Measurements from ENCODE around the gene SYCP1. TPM values are rescaled to one million over a fixed set of nuclear protein-coding genes. Genes with fewer than 3 reads are reported as not detected.

The SYCP1 gene
- total and polyA plus RNA-seq, 2 of the 8 experiments (the other 6 are each of a cell fraction or from before 2014, with no cell fraction given) = 0.11 to 0.26 TPM

DNA sequence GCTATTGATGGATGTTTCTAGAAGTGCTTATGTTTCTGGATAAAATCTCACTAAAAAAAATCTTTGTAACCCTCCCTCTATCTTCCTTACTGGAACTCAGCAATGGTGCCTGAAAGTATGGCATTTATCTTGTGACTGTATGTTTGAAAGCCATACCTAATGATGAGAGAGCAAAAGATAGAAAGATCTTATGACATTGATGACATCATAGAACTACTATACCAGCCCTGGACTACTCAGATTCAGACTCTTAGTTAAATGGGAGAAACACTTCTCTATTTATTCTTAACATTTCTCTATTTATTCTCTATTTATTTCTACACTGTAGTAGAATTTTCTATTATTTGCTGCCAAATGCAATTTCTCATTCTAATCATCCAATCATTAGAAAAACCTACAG lies 32.7 kb upstream of the SYCP1 start:
- H3K23ac ChIP-seq (ENCODE audit: insufficient read length) = no peak overlapping the region
- H3K4me3 ChIP-seq (ENCODE audit: extremely low read depth in 1 of 4, insufficient read depth in 2 of 4, low read depth in 3 of 4, low read length in 4 of 4) = no peak overlapping the region
- CTCF ChIA-PET (ENCODE audit: partially characterized antibody) = no interaction called here
- H3K23me2 ChIP-seq (ENCODE audit: low read depth, low read length) = no peaks in the 10 kb centered on the region
- H2AFZ ChIP-seq (ENCODE audit: low read length) = no peak overlapping the region
- no peak overlapping the region for H2BK15ac ChIP-seq (ENCODE audit: low read length)
- DNase-seq (ENCODE audit: low read depth in 1 of 2, low spot score in 2 of 2) (no peak), FAIRE-seq (no peak)
- H2BK12ac ChIP-seq (ENCODE audit: low read depth, low read length) = no peak overlapping the region
- H3K4ac ChIP-seq (replicated peaks; ENCODE audit: insufficient read length, low read depth, low read length) = no peak overlapping the region
- H3K79me1 ChIP-seq (ENCODE audit: low read depth, low read length) = no peaks in the 10 kb centered on the region
- no peak overlapping the region for H2BK5ac ChIP-seq (ENCODE audit: low read depth, low read length)
- no peak overlapping the region for H3K14ac ChIP-seq (ENCODE audit: insufficient read length)
- no peak overlapping the region for H2BK120ac ChIP-seq (replicated peaks; ENCODE audit: low read depth, low read length)
- no peak overlapping the region for H4K8ac ChIP-seq (ENCODE audit: extremely low read depth, insufficient read depth, low read length)
- H3K56ac ChIP-seq (replicated peaks; ENCODE audit: insufficient read length, low read depth, low read length) = no peak overlapping the region
- H3K27me3 ChIP-seq (replicated peaks in 1 of 4; ENCODE audit: control insufficient read depth in 3 of 4, extremely low read depth in 1 of 4, insufficient read depth in 3 of 4, low read length in 3 of 4) = no peaks in the 10 kb centered on the region
- H2BK20ac ChIP-seq (ENCODE audit: low read length) = no peak overlapping the region
- no peaks in the 10 kb centered on the region for H3K36me3 ChIP-seq (ENCODE audit: control insufficient read depth in 2 of 4, insufficient read depth in 4 of 4, low read length in 3 of 4)
- H3K18ac ChIP-seq (ENCODE audit: extremely low read depth, low read length) = no peak overlapping the region
- H3K4me2 ChIP-seq (ENCODE audit: insufficient read depth in 1 of 2, low read depth in 2 of 2, low read length in 2 of 2) = no peak overlapping the region
- H3K27ac ChIP-seq (ENCODE audit: low read depth, low read length) = no peak overlapping the region
- no peaks in the 10 kb centered on the region for H3K4me1 ChIP-seq (replicated peaks in 1 of 4; ENCODE audit: control insufficient read depth in 3 of 4, insufficient read depth in 4 of 4, low read length in 3 of 4)
- H3K9me3 ChIP-seq (ENCODE audit: insufficient read depth in 2 of 2, low read depth in 1 of 2, low read length in 1 of 2) = peaks cover 0 to 18% of the 10 kb centered on the region in 2 experiments; a peak in 3 of 4 replicates
- no peaks in the 10 kb centered on the region for H3K79me2 ChIP-seq (ENCODE audit: control insufficient read depth in 1 of 2, insufficient read depth in 2 of 2, low read length in 2 of 2)
- no peaks in the 10 kb centered on the region for H4K20me1 ChIP-seq (replicated peaks in 1 of 2; ENCODE audit: control insufficient read depth in 1 of 2, insufficient read depth in 2 of 2, low read length in 2 of 2)
- H2AK5ac ChIP-seq (ENCODE audit: low read depth, low read length) = no peak overlapping the region
- POLR2A ChIA-PET (ENCODE audit: partially characterized antibody) = no interaction called here
- H3K9ac ChIP-seq (replicated peaks in 1 of 4; ENCODE audit: extremely low read depth in 1 of 4, low read depth in 3 of 4, low read length in 3 of 4) = no peak overlapping the region
- no peak overlapping the region for H4K91ac ChIP-seq (replicated peaks; ENCODE audit: insufficient read length, low read length)
- no peak overlapping the region for H4K5ac ChIP-seq (ENCODE audit: insufficient read length, low read depth, low read length)
- TF ChIP-seq RNF2 (IDR thresholded peaks at IDR 0.05; ENCODE audit: borderline replicate concordance, low read depth, low read length, missing control alignments, poor library complexity, severe bottlenecking) (no peak), KDM4A (IDR thresholded peaks at IDR 0.05; ENCODE audit: low read depth, low read length, severe bottlenecking) (no peak)
